A673 (cell line): ENCODE data around the gene UAP1L1. TPM values are rescaled to one million over a fixed set of nuclear protein-coding genes. Genes with fewer than 3 reads are reported as not detected.
A peak's percentile ranks its signal among the peaks of the same experiment; 100 is the strongest.

Experiments
- BruUV-seq: library from RNA; stranded (reverse); fragments of 400-500 nt; replicated peaks from 2 replicates; lab custom pipeline; 2021; lab: Mats Ljungman, UMichigan
- CTCF ChIA-PET: fragments of 300-600 bp; sonication (Branson Sonifier 250); formaldehyde crosslinking; loops from one replicate; lab custom pipeline; 2022; ENCODE audit warnings: antibody characterized with exemption; lab: Charles Lee
- POLR2A ChIA-PET: fragments of 300-600 bp; sonication (Branson Sonifier 250); formaldehyde crosslinking; loops from one replicate; lab custom pipeline; 2022; ENCODE audit warnings: antibody characterized with exemption; ENCODE audit not compliant: low non-redundant PET; lab: Charles Lee
- DNase-seq: peaks from one replicate; pipeline ENCODE4 v3.0.0-alpha.2; 2015; ENCODE audit warnings: low spot score
- H3K27ac ChIP-seq: fragments of 200-600 bp; sonication (generic); 2 replicates; pipeline ENCODE4 v1.5.1; 2016; ENCODE audit warnings: mixed run types, low read depth, mild to moderate bottlenecking, mixed read lengths, antibody characterized with exemption, low read length; ENCODE audit not compliant: poor library complexity, severe bottlenecking
- H3K27me3 ChIP-seq: fragments of 200-600 bp; sonication (generic); replicated peaks from 2 replicates; pipeline ENCODE4 v1.6.1; 2017; ENCODE audit warnings: mixed run types, low read depth, mild to moderate bottlenecking, mixed read lengths, antibody characterized with exemption, low read length; ENCODE audit not compliant: insufficient read depth, poor library complexity
- H3K36me3 ChIP-seq: fragments of 200-600 bp; sonication (generic); 2 replicates; pipeline ENCODE4 v1.6.1; 2016; ENCODE audit warnings: mixed run types, mild to moderate bottlenecking, mixed read lengths, antibody characterized with exemption, low read length; ENCODE audit not compliant: insufficient read depth, poor library complexity, severe bottlenecking
- H3K4me1 ChIP-seq: fragments of 200-600 bp; sonication (generic); 2 replicates; pipeline ENCODE4 v1.6.1; 2017; ENCODE audit warnings: mixed run types, mild to moderate bottlenecking, mixed read lengths, antibody characterized with exemption, low read length; ENCODE audit not compliant: insufficient read depth, poor library complexity, severe bottlenecking
- H3K4me3 ChIP-seq: fragments of 200-600 bp; sonication (generic); 2 replicates; pipeline ENCODE4 v1.5.1; 2016; ENCODE audit warnings: low read depth, mixed run types, mild to moderate bottlenecking, mixed read lengths, low read length; ENCODE audit not compliant: poor library complexity, severe bottlenecking
- H3K9me3 ChIP-seq: fragments of 200-600 bp; sonication (generic); 2 replicates; pipeline ENCODE4 v1.6.1; 2016; ENCODE audit warnings: mixed run types, low read depth, mild to moderate bottlenecking, mixed read lengths, antibody characterized with exemption, low read length; ENCODE audit not compliant: poor library complexity, severe bottlenecking
- CTCF ChIP-seq: fragments of 300-800, 200-600 bp; sonication (generic); conservative IDR thresholded peaks from 2 replicates; pipeline ENCODE4 v1.5.1; 2017; ENCODE audit warnings: low read depth, mild to moderate bottlenecking, antibody characterized with exemption, low read length, moderate library complexity, mixed read lengths
- EZH2 ChIP-seq: fragments of 200-600 bp; sonication (generic); IDR thresholded peaks from 2 replicates; pipeline ENCODE4 v1.6.1; 2017; ENCODE audit warnings: borderline replicate concordance, low read depth, mild to moderate bottlenecking, mixed read lengths, antibody characterized with exemption, low read length; ENCODE audit not compliant: poor library complexity, severe bottlenecking
- intact Hi-C: fragments of 100-400 bp; cut with micrococcal nuclease; formaldehyde crosslinking; loops from one replicate; pipeline ENCODE4 v1.10.0; 2022; ENCODE audit not compliant: unreplicated experiment
- total RNA-seq: library from RNA; stranded (reverse); gene quantifications from 2 replicates; pipeline ENCODE4 v1.2.3, GENCODE V29; 2021

The UAP1L1 gene
- total RNA-seq, 1 experiment from 2014 or later, result 11.2 TPM

- H3K27ac ChIP-seq, result peak overlapping the region; percentile 79
Observed at GRCh38 chr9:137087409-137087925, 10.2 kb downstream of the UAP1L1 start.

GRCh38 chr9:137088121-137088520 lies 10.8 kb downstream of the UAP1L1 start:
- Histone ChIP-seq H3K27ac (no peak overlapping the region), H3K4me1 (peaks cover 23% of the 10 kb centered on the region), H3K27me3 (no peaks in the 10 kb centered on the region), H3K4me3 (peak overlapping the region; percentile 67), H3K9me3 (no peaks in the 10 kb centered on the region), H3K36me3 (no peaks in the 10 kb centered on the region)
- intact Hi-C loops, result no loop called here
- ChIA-PET CTCF (interaction anchor here (0.6 kb wide), 1 partner anchor 18 kb away, joined by 6 read pairs; the partner anchor contains the start of gene SAPCD2), POLR2A (no interaction called here)
- DNase-seq, result no peak
- TF ChIP-seq CTCF (no peak), EZH2 (no peak)
- BruUV-seq, result TSS peak; percentile 35

More at GRCh38 chr9:137087409-137087925, 10.2 kb downstream of the UAP1L1 start:
- POLR2A ChIA-PET, result interaction anchor here (0.6 kb wide), 1 partner anchor 147 kb away, joined by 4 read pairs; no protein-coding TSS in a partner anchor
- no TSS peak for BruUV-seq
- H3K36me3 ChIP-seq, result no peaks in the 10 kb centered on the region
- no peak for DNase-seq
- TF ChIP-seq CTCF (no peak), EZH2 (no peak)
- H3K4me3 ChIP-seq, result peak overlapping the region; percentile 67
- CTCF ChIA-PET, result interaction anchor here (0.6 to 1.3 kb wide), 5 partner anchors 17 to 149 kb away, joined by 3 to 6 read pairs (median 3); partner anchors contain the start of gene SAPCD2
- no peaks in the 10 kb centered on the region for H3K9me3 ChIP-seq
- H3K4me1 ChIP-seq, result peaks cover 25% of the 10 kb centered on the region
- H3K27me3 ChIP-seq, result no peaks in the 10 kb centered on the region
- intact Hi-C loops, result no loop called here

GRCh38 chr9:137089232-137089947 lies 12.1 kb downstream of the UAP1L1 start:
- no TSS peak for BruUV-seq
- Histone ChIP-seq H3K27ac (no peak overlapping the region), H3K27me3 (no peaks in the 10 kb centered on the region), H3K4me3 (no peak overlapping the region), H3K9me3 (no peaks in the 10 kb centered on the region), H3K36me3 (no peaks in the 10 kb centered on the region), H3K4me1 (peaks cover 15% of the 10 kb centered on the region)
- intact Hi-C loops, result no loop called here
- POLR2A ChIA-PET, result no interaction called here
- CTCF ChIA-PET, result interaction anchor here (0.6 kb wide), 1 partner anchor 43 kb away, joined by 4 read pairs; no protein-coding TSS in a partner anchor
- TF ChIP-seq EZH2 (no peak), CTCF (no peak)
- no peak for DNase-seq
